ENCODE measurements around the gene CCL28. TPM values are rescaled to one million over a fixed set of nuclear protein-coding genes. Genes with fewer than 3 reads are reported as not detected.

The CCL28 gene
- total RNA-seq, 1 donor from 2014 or later: not detected

- Histone ChIP-seq H3K27me3 (no peaks in the 10 kb centered on the region), H3K36me3 (no peaks in the 10 kb centered on the region), H3K9ac (no peak overlapping the region), H3K9me3 (ENCODE audit: low read depth) (no peaks in the 10 kb centered on the region), H3K4me2 (no peak overlapping the region), H4K20me1 (ENCODE audit: low read depth) (no peaks in the 10 kb centered on the region), H3F3A (ENCODE audit: low read depth) (no peaks in the 10 kb centered on the region), H3K4me1 (no peaks in the 10 kb centered on the region), H3K27ac (no peak overlapping the region), H2AFZ (replicated peaks) (no peak overlapping the region), H3K79me2 (ENCODE audit: low read depth) (no peaks in the 10 kb centered on the region), H3K4me3 (no peak overlapping the region)
- no peak for DNase-seq (ENCODE audit: low spot score)
- Mint-ChIP-seq H3K27ac (no peak overlapping the region), H3K36me3 (no peaks in the 10 kb centered on the region), H3K27me3 (ENCODE audit: insufficient read depth, low read depth) (no peaks in the 10 kb centered on the region), H3K4me3 (no peak overlapping the region), H3K9me3 (peaks cover 10% of the 10 kb centered on the region), H3K4me1 (no peaks in the 10 kb centered on the region)
- no peak for TF ChIP-seq CTCF (IDR thresholded peaks at IDR 0.05)
Measured at GRCh38 chr5:43371821-43372220, 40.4 kb downstream of the CCL28 start.

GRCh38 chr5:43370352-43370751, 41.8 kb downstream of the CCL28 start:
- Histone ChIP-seq H3K79me2 (ENCODE audit: low read depth) (no peaks in the 10 kb centered on the region), H3F3A (ENCODE audit: low read depth) (no peaks in the 10 kb centered on the region), H4K20me1 (ENCODE audit: low read depth) (no peaks in the 10 kb centered on the region), H3K4me2 (no peak overlapping the region), H3K4me3 (no peak overlapping the region), H3K9me3 (ENCODE audit: low read depth) (no peaks in the 10 kb centered on the region), H3K4me1 (no peaks in the 10 kb centered on the region), H3K27me3 (no peaks in the 10 kb centered on the region), H2AFZ (replicated peaks) (no peak overlapping the region), H3K36me3 (no peaks in the 10 kb centered on the region), H3K9ac (no peak overlapping the region), H3K27ac (no peak overlapping the region)
- Mint-ChIP-seq H3K36me3 (no peaks in the 10 kb centered on the region), H3K9me3 (peaks cover 10% of the 10 kb centered on the region), H3K27me3 (ENCODE audit: insufficient read depth, low read depth) (no peaks in the 10 kb centered on the region), H3K27ac (no peak overlapping the region), H3K4me1 (no peaks in the 10 kb centered on the region), H3K4me3 (no peak overlapping the region)
- no peak for TF ChIP-seq EZH2 (IDR thresholded peaks at IDR 0.05)
- no peak for DNase-seq (ENCODE audit: low spot score)

- Histone ChIP-seq H4K20me1 (ENCODE audit: low read depth) (no peaks in the 10 kb centered on the region), H3K27ac (no peak overlapping the region), H3K4me1 (no peaks in the 10 kb centered on the region), H2AFZ (replicated peaks) (no peak overlapping the region), H3K9me3 (ENCODE audit: low read depth) (no peaks in the 10 kb centered on the region), H3K4me2 (no peak overlapping the region), H3K27me3 (no peaks in the 10 kb centered on the region), H3K4me3 (no peak overlapping the region), H3K79me2 (ENCODE audit: low read depth) (no peaks in the 10 kb centered on the region), H3F3A (ENCODE audit: low read depth) (no peaks in the 10 kb centered on the region), H3K9ac (no peak overlapping the region), H3K36me3 (no peaks in the 10 kb centered on the region)
- Mint-ChIP-seq H3K36me3 (no peaks in the 10 kb centered on the region), H3K4me1 (no peaks in the 10 kb centered on the region), H3K4me3 (no peak overlapping the region), H3K27ac (no peak overlapping the region), H3K9me3 (peaks cover 10% of the 10 kb centered on the region), H3K27me3 (ENCODE audit: insufficient read depth, low read depth) (no peaks in the 10 kb centered on the region)
- DNase-seq (ENCODE audit: low spot score): no peak
- no peak for TF ChIP-seq EZH2phosphoT487 (IDR thresholded peaks at IDR 0.05)
- TF ChIP-seq EZH2 (IDR thresholded peaks at IDR 0.05): no peak
- no peak for TF ChIP-seq CTCF (IDR thresholded peaks at IDR 0.05)
Measured at GRCh38 chr5:43369651-43370050, 42.5 kb downstream of the CCL28 start.

- no peak overlapping the region for H3K27ac Mint-ChIP-seq
- TF ChIP-seq EZH2 (IDR thresholded peaks at IDR 0.05) (no peak), EZH2phosphoT487 (IDR thresholded peaks at IDR 0.05) (no peak), CTCF (IDR thresholded peaks at IDR 0.05) (no peak)
Measured at GRCh38 chr5:43367909-43368669, 44.1 kb downstream of the CCL28 start.

More at GRCh38 chr5:43367909-43368669, 44.1 kb downstream of the CCL28 start:
- peaks cover 10% of the 10 kb centered on the region for H3K9me3 Mint-ChIP-seq
- no peaks in the 10 kb centered on the region for H3K36me3 Mint-ChIP-seq
- H3K27me3 ChIP-seq: no peaks in the 10 kb centered on the region
- H2AFZ ChIP-seq (replicated peaks): no peak overlapping the region
- no peak overlapping the region for H3K4me3 Mint-ChIP-seq
- H3K79me2 ChIP-seq (ENCODE audit: low read depth): no peaks in the 10 kb centered on the region
- no peaks in the 10 kb centered on the region for H3K9me3 ChIP-seq (ENCODE audit: low read depth)
- no peaks in the 10 kb centered on the region for H3K27me3 Mint-ChIP-seq (ENCODE audit: insufficient read depth, low read depth)
- H4K20me1 ChIP-seq (ENCODE audit: low read depth): no peaks in the 10 kb centered on the region
- H3K4me1 ChIP-seq: no peaks in the 10 kb centered on the region
- H3K4me1 Mint-ChIP-seq: no peaks in the 10 kb centered on the region
- no peaks in the 10 kb centered on the region for H3K36me3 ChIP-seq
- no peak overlapping the region for H3K4me2 ChIP-seq
- DNase-seq (ENCODE audit: low spot score): no peak
- H3K4me3 ChIP-seq: no peak overlapping the region
- H3K27ac ChIP-seq: no peak overlapping the region
- H3F3A ChIP-seq (ENCODE audit: low read depth): no peaks in the 10 kb centered on the region
- H3K9ac ChIP-seq: no peak overlapping the region

All from neural progenitor cell (in vitro differentiated cells).